B cell (primary cell): ENCODE measurements around the gene INSM1. TPM values are rescaled to one million over a fixed set of nuclear protein-coding genes. Genes with fewer than 3 reads are reported as not detected.

ENCODE experiments used
- ATAC-seq: fragments of 200-7000 bp; cut with Tn5 transposase; one replicate; pipeline ENCODE4 v1.10.0; 2021; ENCODE audit warnings: low read depth, mild to moderate bottlenecking, moderate number of reproducible peaks, moderate library complexity
- CTCF ChIA-PET: fragments of 350-600 bp; sonication (Branson Sonifier 250); formaldehyde crosslinking; loops from one replicate; lab custom pipeline; 2021; ENCODE audit warnings: antibody characterized with exemption, inconsistent platforms; lab: Charles Lee
- POLR2A ChIA-PET: fragments of 350-600 bp; sonication (Branson Sonifier 250); formaldehyde crosslinking; loops from one replicate; lab custom pipeline; 2021; ENCODE audit warnings: antibody characterized with exemption; lab: Charles Lee
- DNase-seq: peaks from one replicate; pipeline ENCODE4 v3.0.0; 2013
- H2AFZ ChIP-seq: 2 replicates; pipeline ENCODE4 v1.6.1; 2012; ENCODE audit warnings: mild to moderate bottlenecking, low read depth, low read length; ENCODE audit not compliant: insufficient read depth, poor library complexity, severe bottlenecking
- H3K27ac ChIP-seq, 2 donors: 1 replicate in 1 of 2; 2 replicates in 1 of 2; pipeline ENCODE4 v1.5.1; 2012 to 2013; ENCODE audit warnings: low read length in 2 of 2, mild to moderate bottlenecking in 2 of 2, moderate library complexity in 1 of 2
- H3K27me3 ChIP-seq, 4 experiments: fragments of 200-600 bp in 1 of 4; sonication (generic) in 1 of 4; replicated peaks in 1 of 4; 1 replicate in 2 of 4; 2 replicates in 2 of 4; pipeline versions ENCODE4 v1.6.1 to v1.7.0; 2013 to 2016; ENCODE audit warnings: low read length in 3 of 4, mild to moderate bottlenecking in 2 of 4, mixed read lengths in 1 of 4, moderate library complexity in 1 of 4; ENCODE audit not compliant: insufficient read depth in 4 of 4, control insufficient read depth in 3 of 4; ENCODE audit errors: control extremely low read depth in 1 of 4
- H3K36me3 ChIP-seq, 2 experiments: replicated peaks in 1 of 2; 1 replicate in 1 of 2; 2 replicates in 1 of 2; pipeline versions ENCODE4 v1.6.1 to v1.7.1; 2013; ENCODE audit warnings: low read length in 1 of 2; ENCODE audit not compliant: insufficient read depth in 2 of 2, control insufficient read depth in 1 of 2; ENCODE audit errors: control extremely low read depth in 1 of 2, extremely low read depth in 1 of 2
- H3K4me1 ChIP-seq, 2 donors: fragments of 200-600 bp in 1 of 2; sonication (generic) in 1 of 2; 1 replicate in 1 of 2; 2 replicates in 1 of 2; pipeline versions ENCODE4 v1.5.1 to v1.6.1; 2013 to 2017; ENCODE audit warnings: low read length in 2 of 2; ENCODE audit not compliant: control insufficient read depth in 2 of 2, insufficient read depth in 2 of 2
- H3K4me2 ChIP-seq: replicated peaks from 2 replicates; pipeline ENCODE3; 2012; ENCODE audit warnings: mild to moderate bottlenecking, low read depth, low read length; ENCODE audit not compliant: poor library complexity, severe bottlenecking
- H3K4me3 ChIP-seq, 5 experiments: fragments of 200-600 bp in 1 of 5; sonication (generic) in 1 of 5; 1 replicate in 3 of 5; 2 replicates in 2 of 5; pipeline versions ENCODE4 v1.5.1 to v1.7.0; 2011 to 2016; ENCODE audit warnings: low read length in 4 of 5, mild to moderate bottlenecking in 4 of 5, low read depth in 2 of 5, control low read depth in 1 of 5, moderate library complexity in 1 of 5; ENCODE audit not compliant: insufficient read depth in 1 of 5; ENCODE audit errors: control extremely low read depth in 1 of 5, extremely low read depth in 1 of 5
- H3K79me2 ChIP-seq: fragments of 200-600 bp; sonication (generic); one replicate; pipeline ENCODE4 v1.6.0; 2016; ENCODE audit warnings: low read length; ENCODE audit not compliant: control insufficient read depth, insufficient read depth
- H3K9ac ChIP-seq: fragments of 200-600 bp; sonication (generic); 2 replicates; pipeline ENCODE4 v1.6.1; 2017; ENCODE audit warnings: mild to moderate bottlenecking, low read length, moderate library complexity
- H3K9me3 ChIP-seq, 3 donors: one replicate each; pipeline versions ENCODE4 v1.6.1 to v1.7.1; 2013; ENCODE audit warnings: low read length in 2 of 3; ENCODE audit not compliant: control insufficient read depth in 2 of 3, insufficient read depth in 1 of 3; ENCODE audit errors: control extremely low read depth in 1 of 3
- H4K20me1 ChIP-seq: 2 replicates; pipeline ENCODE4 v1.6.0; 2012; ENCODE audit warnings: mild to moderate bottlenecking, low read length; ENCODE audit not compliant: insufficient read depth, control insufficient read depth, poor library complexity, severe bottlenecking
- H3K27ac Mint-ChIP-seq: one replicate; pipeline ENCODE4 v1.8.0; 2021; ENCODE audit warnings: mixed read lengths
- H3K27me3 Mint-ChIP-seq: one replicate; pipeline ENCODE4 v1.8.0; 2021; ENCODE audit warnings: mixed read lengths
- H3K4me1 Mint-ChIP-seq: one replicate; pipeline ENCODE4 v1.8.0; 2021; ENCODE audit warnings: mixed read lengths
- H3K4me3 Mint-ChIP-seq: one replicate; pipeline ENCODE4 v1.8.0; 2021; ENCODE audit warnings: mixed read lengths
- H3K9me3 Mint-ChIP-seq: one replicate; pipeline ENCODE4 v1.8.0; 2022; ENCODE audit warnings: mixed read lengths; ENCODE audit not compliant: insufficient read depth
- EZH2 ChIP-seq: IDR thresholded peaks from 2 replicates; pipeline ENCODE4 v1.6.1; 2012; ENCODE audit warnings: borderline replicate concordance, low read depth, mild to moderate bottlenecking, moderate library complexity, low read length; ENCODE audit not compliant: insufficient read depth, poor library complexity, severe bottlenecking
- WGBS: methylation state at CpG from one replicate; pipeline ENCODE4 v1.1.5; 2013; ENCODE audit warnings: missing lambda C conversion rate; ENCODE audit not compliant: insufficient coverage; 5-methylcytosine and 5-hydroxymethylcytosine counted together
- intact Hi-C: fragments of 100-400 bp; cut with micrococcal nuclease; formaldehyde crosslinking; loops from one replicate; pipeline ENCODE4 v1.10.0; 2022
- polyA minus RNA-seq: library from RNA; depleted of rRNA, polyadenylated mRNA; stranded (reverse); fragments of >200 nt; gene quantifications from 2 replicates; pipeline ENCODE4 v1.2.3, GENCODE V29; 2012
- polyA plus RNA-seq: library from polyadenylated mRNA; depleted of rRNA; stranded (reverse); fragments of >200 nt; gene quantifications from 2 replicates; pipeline ENCODE4 v1.2.3, GENCODE V29; 2012
- total RNA-seq, 2 donors: library from RNA; stranded (reverse); fragments of 120-200 nt in 1 of 2; gene quantifications; 1 replicate in 1 of 2; 2 replicates in 1 of 2; pipeline versions ENCODE4 v1.2.3 to v1.2.4, GENCODE V29; 2013 to 2022
- TF ChIP-seq, protein P1 (sequence below): fragments of 200-600 bp; IDR thresholded peaks from one replicate; pipeline ENCODE4 v1.8.0; 2022; ENCODE audit warnings: antibody characterized with exemption, mild to moderate bottlenecking

INSM1 gene, protein sequence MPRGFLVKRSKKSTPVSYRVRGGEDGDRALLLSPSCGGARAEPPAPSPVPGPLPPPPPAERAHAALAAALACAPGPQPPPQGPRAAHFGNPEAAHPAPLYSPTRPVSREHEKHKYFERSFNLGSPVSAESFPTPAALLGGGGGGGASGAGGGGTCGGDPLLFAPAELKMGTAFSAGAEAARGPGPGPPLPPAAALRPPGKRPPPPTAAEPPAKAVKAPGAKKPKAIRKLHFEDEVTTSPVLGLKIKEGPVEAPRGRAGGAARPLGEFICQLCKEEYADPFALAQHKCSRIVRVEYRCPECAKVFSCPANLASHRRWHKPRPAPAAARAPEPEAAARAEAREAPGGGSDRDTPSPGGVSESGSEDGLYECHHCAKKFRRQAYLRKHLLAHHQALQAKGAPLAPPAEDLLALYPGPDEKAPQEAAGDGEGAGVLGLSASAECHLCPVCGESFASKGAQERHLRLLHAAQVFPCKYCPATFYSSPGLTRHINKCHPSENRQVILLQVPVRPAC
- total RNA-seq (not detected in 2 replicates), polyA plus RNA-seq (not detected in 2 replicates), polyA minus RNA-seq (not detected in 2 replicates)
- total RNA-seq (2013) = 0.02 TPM

DNA sequence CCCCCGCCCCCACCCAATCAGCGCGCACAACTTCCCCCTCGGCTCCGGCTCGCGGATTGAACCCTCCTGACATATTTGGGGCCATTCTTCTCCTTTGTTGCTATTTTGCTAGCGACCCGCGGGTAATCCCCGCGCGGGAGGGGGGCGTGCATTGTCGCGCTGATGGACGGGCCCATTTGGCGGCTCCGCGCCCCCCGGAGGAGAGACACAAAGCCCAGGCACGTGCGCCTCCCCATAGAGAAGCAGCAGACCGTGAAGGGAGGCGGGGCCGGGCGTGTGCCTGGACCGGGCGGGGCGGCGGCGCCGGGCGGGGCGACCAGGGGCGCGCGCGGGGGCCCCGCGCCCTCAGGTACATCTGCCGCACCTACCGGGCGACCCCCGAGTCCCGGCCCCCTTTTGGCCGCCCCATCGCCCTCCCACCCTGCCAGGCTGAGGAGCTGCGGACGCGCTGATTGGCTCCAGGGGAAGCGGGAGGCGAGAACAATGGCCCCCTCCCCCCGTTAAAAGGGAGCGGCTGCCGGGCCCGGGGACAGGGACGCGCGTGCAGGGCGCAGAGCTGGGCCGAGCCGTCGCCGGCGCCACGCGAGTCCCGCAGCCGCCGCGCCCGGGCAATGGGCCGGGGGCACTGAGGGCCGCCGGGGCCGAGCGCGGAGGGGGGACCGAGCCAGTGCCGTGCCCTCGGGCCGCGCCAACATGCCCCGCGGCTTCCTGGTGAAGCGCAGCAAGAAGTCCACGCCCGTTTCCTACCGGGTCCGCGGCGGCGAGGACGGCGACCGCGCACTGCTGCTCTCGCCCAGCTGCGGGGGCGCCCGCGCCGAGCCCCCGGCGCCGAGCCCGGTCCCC lies at the start of gene INSM1:
Gene INSM1 (plus strand): TSS at position 530 of the 843 bp plus-strand sequence. CDS start 164 bp downstream, at position 694.
- Histone ChIP-seq H3K79me2 (no peaks in the 10 kb centered on the region), H3K4me3 (peak within 1 kb of the TSS in 3 of 5 experiments; percentile 32 to 44 (median 40)), H3K9ac (peak within 1 kb of the TSS; percentile 37), H3K4me1 (peaks cover 27 to 31% of the 10 kb centered on the region in 2 donors), H3K36me3 (no peaks in the 10 kb centered on the region), H3K27ac (no peak within 1 kb of the TSS), H3K9me3 (peaks cover 0 to 16% (median 0%) of the 10 kb centered on the region in 3 donors), H4K20me1 (no peaks in the 10 kb centered on the region), H2AFZ (peak within 1 kb of the TSS; percentile 56), H3K4me2 (peak within 1 kb of the TSS; percentile 78), H3K27me3 (peaks cover 0 to 60% (median 38%) of the 10 kb centered on the region in 4 experiments)
- H3K27me3 Mint-ChIP-seq = peaks cover 56% of the 10 kb centered on the region
- H3K27ac Mint-ChIP-seq = no peak within 1 kb of the TSS
- ATAC-seq (peak; percentile 29), DNase-seq (peak; percentile 23)
- intact Hi-C loops = no loop called here
- H3K4me3 Mint-ChIP-seq = peak within 1 kb of the TSS; percentile 83
- peaks cover 34% of the 10 kb centered on the region for H3K4me1 Mint-ChIP-seq
- ChIA-PET POLR2A (no interaction called here), CTCF (no interaction called here)
- 1% methylated on average over 100 of the region's 108 CpGs for WGBS
- no peak for TF ChIP-seq EZH2
- TF ChIP-seq, protein P1, sequence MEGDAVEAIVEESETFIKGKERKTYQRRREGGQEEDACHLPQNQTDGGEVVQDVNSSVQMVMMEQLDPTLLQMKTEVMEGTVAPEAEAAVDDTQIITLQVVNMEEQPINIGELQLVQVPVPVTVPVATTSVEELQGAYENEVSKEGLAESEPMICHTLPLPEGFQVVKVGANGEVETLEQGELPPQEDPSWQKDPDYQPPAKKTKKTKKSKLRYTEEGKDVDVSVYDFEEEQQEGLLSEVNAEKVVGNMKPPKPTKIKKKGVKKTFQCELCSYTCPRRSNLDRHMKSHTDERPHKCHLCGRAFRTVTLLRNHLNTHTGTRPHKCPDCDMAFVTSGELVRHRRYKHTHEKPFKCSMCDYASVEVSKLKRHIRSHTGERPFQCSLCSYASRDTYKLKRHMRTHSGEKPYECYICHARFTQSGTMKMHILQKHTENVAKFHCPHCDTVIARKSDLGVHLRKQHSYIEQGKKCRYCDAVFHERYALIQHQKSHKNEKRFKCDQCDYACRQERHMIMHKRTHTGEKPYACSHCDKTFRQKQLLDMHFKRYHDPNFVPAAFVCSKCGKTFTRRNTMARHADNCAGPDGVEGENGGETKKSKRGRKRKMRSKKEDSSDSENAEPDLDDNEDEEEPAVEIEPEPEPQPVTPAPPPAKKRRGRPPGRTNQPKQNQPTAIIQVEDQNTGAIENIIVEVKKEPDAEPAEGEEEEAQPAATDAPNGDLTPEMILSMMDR = no peak
- H3K9me3 Mint-ChIP-seq = no peaks in the 10 kb centered on the region
